ENCODE data around the gene ABI2.
"Not testable (repeated sequence)": the region's sequence is repeated elsewhere in the genome, so short reads cannot be mapped to it uniquely, and the experiment has no call there.

Gene ABI2

DNA sequence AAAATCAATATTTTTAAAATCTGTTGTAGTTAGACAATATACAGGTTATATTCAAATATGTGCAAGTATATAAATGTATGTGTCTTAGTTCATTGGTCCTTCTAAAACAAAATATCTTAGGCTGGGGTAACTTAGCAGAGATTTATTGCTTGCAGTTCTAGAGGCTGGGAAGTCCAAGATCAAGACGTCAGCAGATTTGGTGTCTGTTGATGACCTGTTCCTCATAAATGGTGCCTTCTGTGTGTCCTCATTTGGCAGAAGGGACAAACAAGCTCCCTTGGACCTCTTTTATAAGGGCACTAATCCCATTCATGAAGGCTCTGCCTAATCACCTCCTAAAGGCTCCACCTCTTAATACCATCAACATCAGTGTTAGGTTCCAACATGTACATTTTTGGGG is 31.3 kb downstream of the ABI2 start:
- DNase-seq (no peak), ATAC-seq (no peak)

DNA sequence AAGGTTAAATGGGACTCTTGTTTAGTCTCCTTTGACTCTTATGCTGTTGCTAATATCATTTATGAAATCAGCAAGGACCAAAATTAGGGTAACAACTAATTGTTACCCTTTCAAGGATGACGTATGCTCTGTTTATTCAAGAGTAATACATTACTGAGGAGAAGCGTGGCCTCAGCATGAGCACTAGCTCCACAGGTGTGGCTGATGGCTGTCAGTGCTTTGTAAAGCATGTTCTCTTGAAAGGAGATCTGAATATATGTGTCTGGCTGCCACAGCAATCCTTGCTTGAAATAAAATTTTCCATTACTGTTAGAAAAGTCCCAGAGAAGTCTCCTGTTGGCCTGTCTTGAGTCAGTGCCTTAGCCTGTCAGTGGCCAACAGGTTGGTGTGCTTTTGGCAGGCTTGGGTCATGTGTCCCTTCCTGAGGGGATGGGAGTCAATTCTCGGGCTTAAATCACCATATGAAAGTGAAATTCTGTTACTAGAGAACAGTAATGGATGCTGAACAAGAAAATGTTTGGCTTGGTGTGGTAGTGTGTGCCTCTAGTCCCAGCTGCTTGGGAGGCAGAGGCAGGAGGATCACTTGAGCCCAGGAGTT is 32.7 kb downstream of the ABI2 start:
- peak; percentile 14 for ATAC-seq
- no peak for DNase-seq

DNA sequence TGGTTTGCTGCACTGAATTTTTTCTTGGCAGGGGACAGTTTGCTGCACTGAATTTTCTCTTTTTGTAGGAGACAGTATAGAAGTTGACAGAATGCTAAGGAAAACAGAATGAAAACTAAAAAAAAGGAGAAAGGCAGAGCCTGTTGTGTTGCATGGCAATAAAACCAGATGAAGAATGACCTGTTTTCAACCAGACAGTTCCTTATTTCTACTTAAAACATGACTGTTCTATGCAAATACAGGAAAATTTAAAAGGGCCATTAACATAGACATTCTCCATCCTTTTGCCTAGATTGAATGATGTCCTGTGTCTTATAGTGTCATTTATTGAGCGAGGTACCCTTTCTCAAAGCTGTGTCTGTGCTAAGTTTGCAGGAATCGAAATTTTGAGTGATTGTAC is 33.3 kb downstream of the ABI2 start:
- DNase-seq, result no peak
- no peak for ATAC-seq

DNA sequence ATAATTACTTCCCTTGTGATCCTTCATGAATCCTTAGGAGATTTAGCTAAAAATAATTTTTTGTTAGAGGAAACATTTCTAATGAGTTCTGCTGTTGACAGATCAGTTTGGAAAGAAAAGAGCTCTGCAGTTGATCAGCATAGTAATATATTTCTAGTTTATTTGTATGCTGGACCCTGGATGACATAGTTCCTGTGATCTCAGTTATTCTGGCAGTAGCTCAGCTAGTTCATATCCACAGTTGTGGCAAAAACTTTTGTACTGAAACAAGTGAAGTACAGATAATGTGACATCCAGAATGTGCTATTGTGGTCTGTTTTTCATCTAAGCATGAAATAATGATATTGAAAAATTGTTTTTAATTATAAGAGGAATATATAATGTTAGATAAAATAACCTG is 33.7 kb downstream of the ABI2 start:
- ATAC-seq (no peak), DNase-seq (no peak)

DNA sequence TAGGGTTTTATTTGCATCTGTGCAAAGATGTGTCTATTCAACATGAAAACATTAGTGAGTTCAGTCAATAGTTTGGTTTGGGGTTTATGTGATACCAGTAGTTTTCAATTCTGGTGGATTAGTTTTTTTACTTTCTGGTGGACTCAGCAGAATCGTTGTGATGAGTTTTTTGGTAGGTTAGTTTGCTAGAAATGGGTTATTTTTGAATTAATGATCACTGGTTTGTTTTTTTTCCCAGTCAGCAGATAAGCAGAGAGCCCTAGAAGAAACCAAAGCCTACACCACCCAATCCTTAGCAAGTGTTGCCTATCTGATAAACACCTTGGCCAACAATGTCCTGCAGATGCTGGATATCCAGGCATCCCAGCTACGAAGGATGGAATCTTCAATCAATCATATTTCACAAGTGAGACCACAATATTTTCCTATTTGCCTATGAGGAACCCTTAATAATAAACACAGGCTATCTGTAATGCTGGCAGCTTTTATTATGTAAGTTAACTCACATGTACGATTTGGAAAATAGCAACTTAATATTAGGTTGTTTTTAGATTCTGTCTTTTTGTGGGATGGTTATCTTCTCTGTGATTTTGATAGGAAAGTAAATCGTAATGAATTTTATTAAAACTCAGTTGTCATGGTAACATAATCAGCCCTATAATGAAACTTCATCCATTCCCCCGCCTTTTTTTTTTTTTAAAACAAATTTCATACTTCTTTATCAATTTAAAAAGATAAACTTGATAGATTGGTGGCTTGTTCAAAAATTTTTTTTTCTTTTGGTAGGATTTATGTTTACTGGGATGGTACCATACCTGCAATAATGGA is 38.7 kb downstream of the ABI2 start:
- ATAC-seq (no peak), DNase-seq (no peak)

DNA sequence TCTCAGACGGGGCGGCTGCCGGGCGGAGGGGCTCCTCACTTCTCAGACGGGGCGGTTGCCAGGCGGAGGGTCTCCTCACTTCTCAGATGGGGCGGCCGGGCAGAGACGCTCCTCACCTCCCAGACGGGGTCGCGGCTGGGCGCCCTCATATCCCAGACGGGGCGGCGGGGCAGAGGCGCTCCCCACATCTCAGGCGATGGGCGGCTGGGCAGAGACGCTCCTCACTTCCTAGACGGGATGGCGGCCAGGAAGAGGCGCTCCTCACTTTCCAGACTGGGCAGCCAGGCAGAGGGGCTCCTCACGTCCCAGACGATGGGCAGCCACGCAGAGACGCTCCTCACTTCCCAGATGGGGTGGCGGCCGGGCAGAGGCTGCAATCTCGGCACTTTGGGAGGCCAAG is 44.5 kb downstream of the ABI2 start:
- not testable (repeated sequence) for DNase-seq, ATAC-seq

DNA sequence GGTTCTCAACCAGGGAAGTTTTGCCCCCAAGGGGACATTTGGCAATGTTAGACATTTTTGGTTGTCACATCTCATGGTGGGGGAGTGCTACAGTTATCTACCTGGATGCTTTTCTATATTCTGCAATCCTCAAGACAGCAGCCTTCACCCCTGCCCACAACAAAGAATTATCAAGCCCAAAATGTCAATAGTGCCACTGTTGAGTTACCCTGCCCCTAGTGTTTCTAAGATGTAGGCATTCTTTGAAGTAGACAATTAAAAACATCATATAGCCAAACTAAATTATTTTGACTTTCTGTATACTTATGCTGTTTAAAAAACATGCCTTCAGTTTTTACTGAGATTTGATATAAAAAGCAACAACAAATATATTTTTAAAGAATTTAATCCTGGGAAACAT is 48.0 kb downstream of the ABI2 start:
- no peak for DNase-seq
- ATAC-seq, result no peak

DNA sequence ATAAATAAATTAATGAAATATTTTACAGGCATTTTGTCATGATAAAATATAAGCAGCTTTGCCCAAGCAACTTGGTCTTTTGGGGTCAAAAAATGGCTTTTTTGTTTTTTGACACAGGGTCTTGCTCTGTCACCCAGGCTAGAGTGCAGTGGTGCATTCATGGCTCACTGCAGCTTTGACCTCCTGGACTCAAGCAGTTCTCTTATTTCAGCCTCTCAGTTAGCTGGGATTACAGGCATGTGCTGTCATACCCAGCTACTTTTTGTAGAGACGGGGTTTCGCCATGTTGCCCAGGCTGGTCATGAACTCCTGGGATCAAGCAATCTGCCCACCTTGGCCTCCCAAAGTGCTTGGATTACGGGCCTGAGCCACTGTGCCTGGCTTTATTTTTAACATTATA is 51.0 kb downstream of the ABI2 start:
- ATAC-seq (no peak), DNase-seq (no peak)

DNA sequence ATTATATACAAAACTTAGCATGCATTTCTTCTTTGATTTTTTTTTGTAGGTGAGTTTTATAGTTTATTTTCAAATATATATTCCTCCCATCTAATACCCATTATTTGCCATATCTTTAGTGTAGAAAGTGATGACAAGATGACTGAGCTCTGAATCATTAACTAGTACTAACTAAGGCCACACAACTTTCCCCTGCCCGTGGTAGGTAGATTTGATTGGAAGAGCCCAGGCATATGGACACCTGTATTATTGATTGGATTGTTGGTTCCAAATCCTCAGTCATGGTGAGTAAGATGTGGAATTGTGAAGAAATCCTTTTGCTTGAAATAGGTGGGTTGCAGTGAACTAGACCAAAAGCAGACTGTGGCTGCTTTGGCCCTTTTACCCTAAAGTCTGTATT is 54.8 kb downstream of the ABI2 start:
- ATAC-seq (no peak), DNase-seq (no peak)

DNA sequence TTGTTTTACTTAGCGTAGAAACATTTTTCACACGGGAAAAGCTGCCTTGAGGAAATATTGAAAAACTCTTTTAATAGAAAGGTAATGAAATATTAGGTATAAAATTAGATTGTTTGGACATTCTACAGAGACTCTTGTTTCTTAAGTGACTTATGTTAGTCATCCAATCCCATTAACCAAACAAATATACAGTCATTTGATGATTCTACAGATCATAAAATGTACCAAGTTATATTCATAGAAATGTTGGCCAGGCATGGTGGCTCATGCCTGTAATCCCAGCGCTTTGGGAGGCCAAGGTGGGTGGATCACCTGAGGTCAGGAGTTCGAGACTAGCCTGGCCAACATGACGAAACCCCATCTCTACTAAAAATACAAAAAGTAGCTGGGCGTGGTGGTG is 60.0 kb downstream of the ABI2 start:
- DNase-seq, ATAC-seq: not testable (repeated sequence)

DNA sequence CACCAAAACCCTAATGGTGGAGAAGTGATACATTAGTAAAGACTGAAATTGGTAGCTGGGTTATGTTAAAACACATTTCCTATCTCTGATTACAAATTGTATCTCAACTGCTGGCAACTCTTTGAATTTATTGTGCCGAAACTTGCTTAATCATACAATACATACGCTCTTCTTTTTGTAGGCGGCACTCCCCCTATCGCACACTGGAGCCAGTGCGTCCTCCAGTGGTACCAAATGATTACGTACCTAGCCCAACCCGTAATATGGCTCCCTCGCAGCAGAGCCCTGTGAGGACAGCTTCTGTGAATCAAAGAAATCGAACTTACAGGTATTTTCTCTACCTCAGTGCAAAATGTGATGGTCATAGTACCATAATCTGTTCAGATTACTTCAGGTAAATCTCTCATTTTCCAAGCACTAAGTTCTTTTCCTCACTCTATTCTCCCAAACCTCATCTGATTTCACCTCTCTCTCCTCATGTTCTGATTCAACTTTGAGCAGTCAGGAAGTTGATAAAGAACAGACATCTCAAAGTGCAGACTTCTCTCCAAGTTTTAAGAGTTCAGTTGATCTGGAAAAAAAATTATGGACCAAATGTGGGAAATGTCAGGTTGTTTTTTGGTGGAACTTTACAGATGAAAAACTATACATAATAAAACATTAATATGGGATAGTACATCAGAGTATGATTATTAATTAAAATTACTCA is 66.5 kb downstream of the ABI2 start:
- ATAC-seq (no peak), DNase-seq (no peak)

DNA sequence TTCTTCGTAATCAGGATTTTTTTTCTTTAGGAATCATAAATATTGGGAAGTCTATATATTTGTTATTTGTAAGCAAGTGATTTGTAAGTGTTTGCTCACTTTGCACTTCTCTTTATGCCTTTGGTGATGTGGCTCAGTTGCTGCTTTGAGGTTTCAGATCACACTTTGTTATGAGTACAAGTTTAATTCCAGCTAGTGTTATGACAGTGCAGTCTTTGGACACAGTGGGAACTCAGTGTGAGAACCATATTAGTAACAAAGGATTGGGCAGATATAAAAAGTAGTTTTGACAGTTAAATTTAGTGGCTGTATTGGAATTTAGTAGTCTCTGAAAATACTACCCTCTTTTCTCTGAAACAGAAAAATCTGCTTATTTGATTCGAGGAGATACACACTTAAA is 67.7 kb downstream of the ABI2 start:
- no peak for DNase-seq
- ATAC-seq, result no peak

DNA sequence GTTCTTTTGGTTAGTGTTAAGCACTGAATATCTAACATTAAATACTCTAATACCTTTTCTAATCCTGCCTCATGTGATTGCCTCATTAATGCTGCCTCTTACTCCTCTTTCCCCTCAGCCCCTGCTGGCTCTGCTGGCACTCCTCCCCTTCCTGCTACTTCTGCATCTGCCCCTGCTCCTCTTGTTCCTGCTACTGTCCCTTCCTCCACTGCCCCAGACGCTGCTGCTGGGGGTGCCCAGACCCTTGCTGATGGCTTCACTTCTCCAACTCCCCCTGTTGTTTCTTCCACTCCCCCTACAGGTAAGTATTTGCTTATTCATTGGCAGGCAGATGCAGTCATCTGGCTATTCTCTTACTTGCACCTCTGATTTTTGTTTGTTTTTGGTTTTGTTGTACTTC is 68.5 kb downstream of the ABI2 start:
- ATAC-seq, result no peak

DNA sequence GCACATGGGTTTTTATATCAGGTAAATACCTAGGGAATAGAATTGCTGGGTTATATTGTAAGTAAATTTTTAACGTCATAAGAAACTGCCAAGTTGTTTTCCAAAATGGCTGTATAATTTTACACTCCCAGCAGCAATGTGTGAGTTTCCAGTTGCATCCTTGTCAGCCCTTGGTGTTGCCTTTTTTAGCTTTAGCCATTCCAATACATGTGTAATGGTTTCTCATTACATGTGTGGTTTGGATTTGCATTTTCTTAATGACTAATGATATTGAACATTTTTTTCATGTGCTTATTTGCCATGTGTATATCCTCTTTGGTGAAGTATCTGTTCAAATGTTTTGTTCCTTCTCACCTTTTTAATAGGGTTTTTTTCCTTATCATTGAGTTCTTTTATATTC is 70.8 kb downstream of the ABI2 start:
- no peak for DNase-seq
- ATAC-seq, result no peak

More for the DNA sequence above, 68.5 kb downstream of the ABI2 start:
- no peak for DNase-seq

DNA sequence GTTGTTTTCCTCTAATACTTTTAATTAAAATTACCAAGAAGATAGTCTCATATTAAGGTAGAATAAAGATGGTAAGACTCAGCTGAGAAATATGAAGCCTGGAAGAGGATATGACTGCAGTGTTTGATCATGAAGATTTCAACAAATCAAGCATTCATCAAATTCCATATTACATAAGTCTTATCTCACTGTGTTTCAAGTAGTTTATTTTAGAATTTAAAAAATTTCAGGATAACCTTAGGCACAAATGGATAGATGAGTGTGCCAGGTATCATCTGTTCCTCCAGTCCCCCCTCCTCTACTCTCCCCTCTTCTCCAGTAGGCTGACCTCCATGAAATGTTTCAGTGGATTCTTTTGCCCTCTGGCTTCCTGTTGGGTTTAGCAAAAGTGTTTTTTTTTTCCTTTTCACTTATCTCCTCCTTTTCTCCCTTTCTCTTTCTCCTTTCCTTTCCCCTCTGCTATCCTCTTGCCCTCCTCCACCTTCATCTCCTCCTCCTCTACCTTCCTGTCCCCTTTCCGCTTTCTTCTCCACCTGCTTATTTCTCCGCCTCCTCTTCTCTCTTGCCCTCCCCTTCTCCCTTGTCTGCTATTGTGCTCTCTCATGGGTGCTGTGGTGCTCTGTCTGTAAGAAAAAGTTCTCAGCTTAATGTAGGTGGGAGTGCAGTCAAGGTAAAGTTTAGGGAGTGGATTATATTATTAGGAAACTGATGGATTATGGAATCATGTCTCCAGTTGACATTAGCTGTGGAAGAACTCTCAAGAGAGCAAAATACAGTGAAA is 72.8 kb downstream of the ABI2 start:
- no peak for ATAC-seq
- no peak for DNase-seq

DNA sequence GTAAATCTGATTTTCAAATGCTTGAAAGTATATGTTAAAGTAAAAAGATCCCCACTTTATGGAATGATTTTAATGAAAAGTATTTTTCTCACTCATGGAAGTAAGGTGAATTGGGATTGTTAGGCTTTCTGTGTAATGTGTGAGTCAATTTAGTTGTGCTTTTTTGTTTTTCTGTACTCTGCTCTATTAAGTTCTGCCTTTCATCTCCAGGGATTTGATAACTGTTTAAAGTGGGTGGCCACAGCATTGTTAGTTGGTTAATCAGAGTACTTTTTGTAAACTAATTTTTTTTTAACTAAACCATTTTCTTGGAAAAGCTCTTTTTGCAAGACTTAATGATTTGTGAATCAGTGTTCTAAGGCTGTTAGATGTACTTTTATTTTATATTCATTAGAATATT is 76.8 kb downstream of the ABI2 start:
- ATAC-seq (no peak), DNase-seq (no peak)

DNA sequence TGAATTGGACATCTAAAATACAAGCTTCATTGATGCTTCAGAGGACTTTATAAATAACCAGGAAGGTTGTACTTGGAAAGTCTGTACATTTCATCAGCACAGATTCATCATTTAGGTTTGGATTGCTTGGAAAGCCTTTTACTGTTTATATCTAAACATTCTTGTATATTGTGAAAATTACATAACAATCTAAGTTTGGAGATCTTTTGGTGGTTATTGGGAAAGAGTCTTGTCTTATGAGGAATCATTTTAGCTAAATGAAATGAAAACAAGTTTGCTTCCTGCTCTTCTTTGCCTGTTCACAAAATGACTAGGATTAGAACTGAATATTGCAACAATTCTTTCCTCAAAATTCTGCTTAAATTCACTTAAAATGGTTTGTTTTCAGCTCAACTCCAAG is 79.3 kb downstream of the ABI2 start:
- ATAC-seq (no peak), DNase-seq (no peak)

DNA sequence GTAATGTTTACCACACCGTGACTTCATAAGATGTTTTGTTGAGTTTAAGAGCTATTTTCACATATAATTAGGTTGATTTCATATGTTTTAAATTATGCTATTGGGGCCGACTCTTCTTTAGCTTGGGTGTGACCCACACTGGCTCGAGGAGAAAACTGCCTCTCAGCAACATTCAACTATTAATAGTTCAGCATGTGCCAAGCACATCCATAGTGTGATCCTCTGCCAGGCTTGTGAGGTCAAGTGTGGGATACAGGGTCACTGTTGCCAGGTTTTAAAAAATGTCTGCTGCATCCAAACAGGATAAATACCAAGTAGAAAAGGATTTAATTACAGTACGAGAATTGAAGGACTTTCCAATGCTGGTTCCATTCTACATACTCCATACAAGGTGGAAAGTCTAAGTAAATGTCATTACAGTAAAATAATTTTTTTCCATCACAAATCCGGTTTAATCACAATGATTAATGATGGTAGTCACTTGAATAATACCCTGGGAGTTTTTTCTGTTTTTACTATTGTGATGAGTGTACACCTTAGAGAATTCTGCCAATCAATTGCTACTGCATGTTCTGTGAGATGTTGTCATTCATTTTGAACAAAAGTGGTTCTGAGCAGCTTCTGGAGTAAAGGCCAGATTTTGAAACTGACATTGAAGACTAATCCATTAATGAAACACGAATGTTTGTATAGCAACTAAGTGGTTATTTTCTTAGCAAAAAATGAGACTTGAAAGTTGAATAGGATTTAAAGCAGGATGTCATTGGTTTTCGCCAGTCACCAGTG is 84.5 kb downstream of the ABI2 start:
- ATAC-seq (no peak), DNase-seq (no peak)

DNA sequence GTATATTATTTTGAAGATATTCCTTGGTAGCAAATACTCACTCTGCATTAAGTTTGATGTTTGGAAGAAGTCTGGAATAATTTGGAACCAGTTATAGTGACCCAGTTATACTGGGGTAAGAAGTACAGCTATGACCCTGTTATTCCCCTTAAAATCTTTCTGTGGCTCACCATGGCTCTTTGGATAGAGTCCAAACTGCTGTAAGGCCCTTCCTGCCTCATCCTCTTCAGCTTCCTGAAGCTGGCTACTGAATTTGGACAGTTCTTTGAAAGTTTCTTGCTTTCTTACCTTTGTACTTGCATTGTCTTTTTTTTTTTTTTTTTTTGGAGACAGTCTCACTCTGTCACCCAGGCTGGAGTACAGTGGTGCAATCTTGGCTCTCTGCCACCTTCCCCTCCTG is 85.6 kb downstream of the ABI2 start:
- ATAC-seq (no peak), DNase-seq (no peak)

DNA sequence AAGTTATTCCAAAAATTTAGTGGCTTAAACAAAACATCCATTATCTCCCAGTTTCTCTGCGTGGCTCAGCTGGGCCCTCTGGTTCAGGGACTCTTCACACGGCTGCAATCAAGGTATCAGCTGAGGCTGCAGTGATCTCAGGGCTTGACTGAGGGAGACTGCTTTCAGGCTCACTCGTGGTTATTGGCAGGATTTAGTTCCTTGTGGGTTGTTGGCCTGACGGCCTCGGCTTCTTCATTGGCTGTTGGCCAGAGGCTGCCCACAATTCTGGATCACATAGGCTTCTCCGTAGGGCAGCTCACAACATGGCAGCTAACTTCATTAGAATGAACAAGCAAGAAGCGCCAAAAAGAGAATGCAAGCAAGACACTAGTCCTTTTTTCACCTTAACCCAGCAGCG is 90.1 kb downstream of the ABI2 start:
- no peak for ATAC-seq
- no peak for DNase-seq

DNA sequence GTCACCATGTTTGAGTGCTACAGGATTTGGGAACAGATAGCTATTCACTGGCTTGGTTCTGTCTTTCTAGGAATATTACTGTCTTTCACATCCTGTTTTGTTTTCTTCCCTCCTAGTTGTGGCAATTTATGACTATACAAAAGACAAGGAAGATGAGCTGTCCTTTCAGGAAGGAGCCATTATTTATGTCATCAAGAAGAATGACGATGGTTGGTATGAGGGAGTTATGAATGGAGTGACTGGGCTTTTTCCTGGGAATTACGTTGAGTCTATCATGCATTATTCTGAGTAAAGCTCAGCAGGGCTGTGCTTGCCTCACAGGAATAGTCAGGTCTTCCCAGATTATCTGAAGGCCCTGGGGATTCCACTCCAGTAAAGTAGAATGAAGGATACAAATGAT is 98.9 kb downstream of the ABI2 start:
- no peak for ATAC-seq
- DNase-seq, result no peak

DNA sequence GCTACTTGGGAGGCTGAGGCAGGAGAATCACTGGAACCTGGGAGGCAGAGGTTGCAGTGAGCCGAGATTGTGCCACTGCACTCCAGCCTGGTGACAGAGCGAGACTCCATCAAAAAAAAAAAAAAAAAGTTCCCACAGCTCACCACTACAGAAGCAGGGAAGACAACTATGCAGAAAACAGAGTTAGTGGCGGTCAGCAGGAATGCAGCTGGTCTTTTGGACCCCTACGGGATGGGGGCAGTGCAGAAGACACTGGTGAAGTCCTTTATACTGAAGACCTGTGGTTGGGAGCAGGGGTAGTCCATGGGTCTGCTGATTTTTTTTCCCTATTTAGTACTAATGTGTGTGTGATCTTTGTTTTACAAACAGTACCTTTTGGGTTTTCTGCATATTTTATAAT is 101.4 kb downstream of the ABI2 start:
- DNase-seq, ATAC-seq: not testable (repeated sequence)
